ENCODE measurements around the gene IFT25. TPM values are rescaled to one million over a fixed set of nuclear protein-coding genes. Genes with fewer than 3 reads are reported as not detected.

The IFT25 gene
- total and polyA plus RNA-seq, 2 donors (not counting 3 experiments of a cell fraction or from before 2014, with no cell fraction given), result 13.0 to 34.0 TPM

- intact Hi-C loops (cut with micrococcal nuclease) (no loop called here), dilution Hi-C loops (cut with MboI; ENCODE audit: extremely low pct_ligation_motif_present, low sequenced_read_pairs) (no loop called here)
- TF ChIP-seq MAX (IDR thresholded peaks at IDR 0.05; ENCODE audit: insufficient read depth, insufficient read length) (no peak), POLR2A (IDR thresholded peaks at IDR 0.05; ENCODE audit: low read depth, low read length) (no peak), FOS (IDR thresholded peaks at IDR 0.05; ENCODE audit: borderline replicate concordance, insufficient read depth, low read length) (no peak), POLR2AphosphoS5 (IDR thresholded peaks at IDR 0.05; ENCODE audit: insufficient read depth, low read depth, low read length) (no peak), GATA2 (IDR thresholded peaks at IDR 0.05; ENCODE audit: insufficient read depth, insufficient read length, low read depth, low read length) (no peak), MYC (IDR thresholded peaks at IDR 0.05; ENCODE audit: low read depth, low read length) (no peak), JUN (IDR thresholded peaks at IDR 0.05; ENCODE audit: borderline replicate concordance, insufficient read depth, insufficient read length, low read depth) (no peak)
- TF ChIP-seq, protein P1, sequence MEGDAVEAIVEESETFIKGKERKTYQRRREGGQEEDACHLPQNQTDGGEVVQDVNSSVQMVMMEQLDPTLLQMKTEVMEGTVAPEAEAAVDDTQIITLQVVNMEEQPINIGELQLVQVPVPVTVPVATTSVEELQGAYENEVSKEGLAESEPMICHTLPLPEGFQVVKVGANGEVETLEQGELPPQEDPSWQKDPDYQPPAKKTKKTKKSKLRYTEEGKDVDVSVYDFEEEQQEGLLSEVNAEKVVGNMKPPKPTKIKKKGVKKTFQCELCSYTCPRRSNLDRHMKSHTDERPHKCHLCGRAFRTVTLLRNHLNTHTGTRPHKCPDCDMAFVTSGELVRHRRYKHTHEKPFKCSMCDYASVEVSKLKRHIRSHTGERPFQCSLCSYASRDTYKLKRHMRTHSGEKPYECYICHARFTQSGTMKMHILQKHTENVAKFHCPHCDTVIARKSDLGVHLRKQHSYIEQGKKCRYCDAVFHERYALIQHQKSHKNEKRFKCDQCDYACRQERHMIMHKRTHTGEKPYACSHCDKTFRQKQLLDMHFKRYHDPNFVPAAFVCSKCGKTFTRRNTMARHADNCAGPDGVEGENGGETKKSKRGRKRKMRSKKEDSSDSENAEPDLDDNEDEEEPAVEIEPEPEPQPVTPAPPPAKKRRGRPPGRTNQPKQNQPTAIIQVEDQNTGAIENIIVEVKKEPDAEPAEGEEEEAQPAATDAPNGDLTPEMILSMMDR (IDR thresholded peaks at IDR 0.05; ENCODE audit: extremely low read depth in 1 of 2, insufficient read depth in 1 of 2, low read depth in 1 of 2, low read length in 2 of 2), result no peak
- DNase-seq (ENCODE audit: low read depth, low spot score) (no peak), FAIRE-seq (no peak)
- no peak overlapping the region for H3K4me3 ChIP-seq (replicated peaks in 1 of 3; ENCODE audit: insufficient read depth in 1 of 3, low read depth in 1 of 3, low read length in 3 of 3)
- no peaks in the 10 kb centered on the region for H3K79me2 ChIP-seq (ENCODE audit: control insufficient read depth, insufficient read depth, low read length)
- H3K9me3 ChIP-seq (replicated peaks; ENCODE audit: control insufficient read depth, insufficient read depth, low read length), result no peaks in the 10 kb centered on the region
- no peak overlapping the region for H2AFZ ChIP-seq (ENCODE audit: low read depth, low read length)
- H3K9ac ChIP-seq (replicated peaks; ENCODE audit: extremely low read depth, insufficient read depth, low read length), result no peak overlapping the region
- BruUV-seq (replicated peaks), result no TSS peak
- ChIA-PET POLR2A (no interaction called here), CTCF (interaction anchor here (1.1 kb wide), 1 partner anchor 18 kb away, joined by 4 read pairs; the partner anchor contains the start of gene IFT25)
- no peaks in the 10 kb centered on the region for H3K4me1 ChIP-seq (ENCODE audit: control insufficient read depth, extremely low read depth, insufficient read depth, low read length)
- no peak overlapping the region for H3K27ac ChIP-seq (ENCODE audit: insufficient read depth, low read depth, low read length)
- H4K20me1 ChIP-seq (replicated peaks; ENCODE audit: control insufficient read depth, extremely low read depth, insufficient read depth, low read length), result no peaks in the 10 kb centered on the region
- H3K27me3 ChIP-seq (ENCODE audit: control insufficient read depth in 2 of 2, insufficient read depth in 2 of 2, low read length in 2 of 2), result no peaks in the 10 kb centered on the region
- H3K36me3 ChIP-seq (ENCODE audit: control insufficient read depth in 2 of 2, extremely low read depth in 1 of 2, insufficient read depth in 2 of 2, low read length in 2 of 2), result peaks cover under 1 to 7% of the 10 kb centered on the region in 2 experiments
- no peaks in the 10 kb centered on the region for H3K9me1 ChIP-seq (replicated peaks; ENCODE audit: control insufficient read depth, extremely low read depth, insufficient read depth, low read length)
- no peak overlapping the region for H3K4me2 ChIP-seq (ENCODE audit: insufficient read depth, low read length)
Measured at GRCh38 chr1:53927376-53927881, 18.1 kb downstream of the IFT25 start.

Data from endothelial cell of umbilical vein (primary cell).